Thymus (tissue), 11 donors: ENCODE data around the gene RINL. TPM values are rescaled to one million over a fixed set of nuclear protein-coding genes. Genes with fewer than 3 reads are reported as not detected.
A peak's percentile ranks its signal among the peaks of the same experiment; 100 is the strongest.
"Not testable (repeated sequence)": the region's sequence is repeated elsewhere in the genome, so short reads cannot be mapped to it uniquely, and the experiment has no call there.

Experiments
- DNase-seq, 9 donors: peaks; one replicate each; pipeline ENCODE4 v3.0.0-alpha.2; 2013; ENCODE audit warnings: low spot score in 9 of 9, low read depth in 6 of 9, missing footprints in 1 of 9
- H3K27ac ChIP-seq, 2 donors: one replicate each; pipeline ENCODE4 v1.5.1; 2013; ENCODE audit warnings: control low read depth in 1 of 2, low read depth in 1 of 2, low read length in 1 of 2, mild to moderate bottlenecking in 1 of 2, moderate library complexity in 1 of 2
- H3K27me3 ChIP-seq, 2 donors: one replicate each; pipeline ENCODE4 v1.5.1; 2013; ENCODE audit warnings: low read length in 1 of 2; ENCODE audit not compliant: control insufficient read depth in 2 of 2, insufficient read depth in 1 of 2
- H3K36me3 ChIP-seq, 2 donors: one replicate each; pipeline ENCODE4 v1.5.1; 2013; ENCODE audit warnings: low read length in 1 of 2, mild to moderate bottlenecking in 1 of 2, moderate library complexity in 1 of 2; ENCODE audit not compliant: control insufficient read depth in 2 of 2, insufficient read depth in 2 of 2
- H3K4me1 ChIP-seq, 2 donors: one replicate each; pipeline ENCODE4 v1.5.1; 2013; ENCODE audit warnings: low read length in 2 of 2; ENCODE audit not compliant: control insufficient read depth in 2 of 2, insufficient read depth in 2 of 2
- H3K4me3 ChIP-seq, 2 donors: one replicate each; pipeline ENCODE4 v1.5.1; 2013; ENCODE audit warnings: low read length in 2 of 2, control low read depth in 1 of 2, mild to moderate bottlenecking in 1 of 2
- H3K9me3 ChIP-seq, 2 donors: one replicate each; pipeline ENCODE4 v1.5.1; 2013; ENCODE audit warnings: low read length in 1 of 2, mild to moderate bottlenecking in 1 of 2; ENCODE audit not compliant: control insufficient read depth in 2 of 2, insufficient read depth in 1 of 2
- WGBS: extraction: QIAGEN DNeasy Blood & Tissue Kit; methylation state at CpG from one replicate; pipeline ENCODE4 v1.1.7; 2013; 5-methylcytosine and 5-hydroxymethylcytosine counted together
- polyA plus RNA-seq: library from polyadenylated mRNA; stranded (reverse); fragments of 200-250 nt; gene quantifications from one replicate; pipeline ENCODE4 v1.2.3, GENCODE V29; 2013
- total RNA-seq: library from RNA; stranded (reverse); fragments of 120-200 nt; gene quantifications from one replicate; pipeline ENCODE4 v1.2.4, GENCODE V29; 2013
- donor health status: healthy.

Gene RINL
- total and polyA plus RNA-seq, 2 donors = 26.9 to 38.2 TPM

DNA sequence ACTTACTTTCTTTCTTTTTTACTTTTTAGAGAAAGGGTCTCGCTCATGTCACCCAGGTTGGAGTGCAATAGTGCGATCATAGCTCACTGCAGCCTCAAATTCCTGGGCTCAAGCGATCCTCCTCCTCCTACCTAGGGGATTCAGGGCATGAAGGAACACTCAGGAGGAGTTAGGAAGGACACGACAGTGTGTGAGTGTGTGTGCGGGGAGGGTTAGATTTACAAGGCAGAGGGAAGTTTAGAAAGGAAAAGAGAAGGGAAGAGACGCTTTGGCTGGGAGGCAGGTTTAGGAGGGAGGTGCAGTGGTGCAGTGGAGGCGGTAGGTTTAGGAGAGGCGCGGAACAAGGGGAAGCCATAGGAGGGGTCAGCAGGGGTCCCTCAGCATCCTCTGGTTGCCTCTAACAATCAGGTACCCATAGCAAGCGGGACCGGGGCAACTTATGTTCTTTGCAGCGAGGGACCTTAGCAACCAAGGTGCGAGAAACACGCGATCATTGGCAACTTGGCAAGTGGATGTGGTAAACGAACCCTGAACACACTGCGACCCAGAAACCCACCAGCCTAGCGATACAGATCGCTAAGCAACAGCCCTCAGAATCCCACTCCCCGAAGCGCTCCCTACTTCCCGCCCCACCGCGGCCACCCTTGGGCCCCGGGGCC is 20.8 kb upstream of the RINL start:
- H3K27me3 ChIP-seq = no peaks in the 10 kb centered on the region
- 14% methylated on average over 25 of the region's 25 CpGs for WGBS
- no peak for DNase-seq
- peak overlapping the region; percentile 70 for H3K27ac ChIP-seq
- peaks cover 6 to 33% of the 10 kb centered on the region in 2 donors for H3K4me1 ChIP-seq
- peaks cover 0 to 5% of the 10 kb centered on the region in 2 donors for H3K9me3 ChIP-seq
- H3K36me3 ChIP-seq = no peaks in the 10 kb centered on the region
- H3K4me3 ChIP-seq = peak overlapping the region; percentile 84

- Histone ChIP-seq H3K4me1 (peaks cover 6 to 27% of the 10 kb centered on the region in 2 donors), H3K27ac (no peak overlapping the region)
Observed at GRCh38 chr19:38894968-38895367, 16.9 kb upstream of the RINL start.

GRCh38 chr19:38893341-38893771 is 15.3 kb upstream of the RINL start:
- H3K36me3 ChIP-seq = peaks cover 18 to 27% of the 10 kb centered on the region in 2 donors
- no peaks in the 10 kb centered on the region for H3K27me3 ChIP-seq
- H3K4me3 ChIP-seq = no peak overlapping the region
- peak overlapping the region in 1 of 2 donors; percentile 55 for H3K27ac ChIP-seq
- peaks cover 3 to 18% of the 10 kb centered on the region in 2 donors for H3K4me1 ChIP-seq
- H3K9me3 ChIP-seq = no peaks in the 10 kb centered on the region
- DNase-seq = no peak
- WGBS = 92% methylated on average over 14 of the region's 14 CpGs

More at GRCh38 chr19:38894968-38895367, 16.9 kb upstream of the RINL start:
- Histone ChIP-seq H3K27me3 (no peaks in the 10 kb centered on the region), H3K9me3 (no peaks in the 10 kb centered on the region), H3K4me3 (no peak overlapping the region), H3K36me3 (peaks cover 4 to 12% of the 10 kb centered on the region in 2 donors)
- no peak for DNase-seq
- 48% methylated on average over 9 of the region's 9 CpGs for WGBS

DNA sequence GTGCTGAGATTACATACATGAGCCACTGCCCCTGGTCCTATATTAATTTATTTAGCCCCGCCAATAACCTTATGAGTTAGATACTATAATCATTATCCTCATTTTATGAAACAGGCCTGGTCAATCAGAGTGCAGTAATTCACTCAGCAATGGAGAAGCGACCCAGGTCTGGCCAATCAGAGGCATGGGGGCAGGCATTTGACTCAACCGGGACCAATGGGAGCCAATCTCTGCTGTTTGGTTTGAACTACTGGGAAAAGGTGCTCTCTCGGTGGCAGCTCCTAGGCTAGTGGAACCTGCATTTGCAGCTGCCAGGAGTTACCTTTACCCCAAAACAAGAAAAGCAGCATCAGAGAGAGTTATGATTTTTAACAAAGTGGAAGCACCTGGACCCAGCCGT is 14.8 kb upstream of the RINL start:
- WGBS = 86% methylated on average over 5 of the region's 5 CpGs
- Histone ChIP-seq H3K36me3 (peaks cover 20 to 31% of the 10 kb centered on the region in 2 donors), H3K27ac (peak overlapping the region in 1 of 2 donors; percentile 55)

DNA sequence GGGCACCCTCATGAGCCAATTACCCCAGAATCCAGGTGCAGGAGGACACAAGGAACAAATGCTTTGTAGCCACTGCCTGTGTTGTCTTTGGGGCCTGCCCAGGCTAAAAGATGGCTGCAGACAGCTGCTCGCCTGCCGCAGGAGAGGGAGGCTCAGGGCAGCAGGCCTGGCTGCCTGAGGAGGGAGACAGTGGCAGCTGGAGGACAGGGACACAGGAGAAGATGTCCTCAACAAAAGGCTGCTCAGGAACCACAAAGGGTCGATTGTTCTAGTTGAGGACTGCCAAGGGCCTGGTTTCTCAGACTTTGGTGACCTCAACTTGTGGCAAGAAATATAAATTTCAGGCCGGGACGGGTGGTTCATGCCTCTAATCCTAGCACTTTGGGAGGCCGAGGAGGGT is 13.7 kb upstream of the RINL start:
- H3K9me3 ChIP-seq = no peaks in the 10 kb centered on the region
- DNase-seq = no peak
- WGBS = 95% methylated on average over 6 of the region's 6 CpGs
- no peaks in the 10 kb centered on the region for H3K27me3 ChIP-seq
- no peak overlapping the region for H3K4me3 ChIP-seq
- no peak overlapping the region for H3K27ac ChIP-seq
- H3K36me3 ChIP-seq = peaks cover 20 to 31% of the 10 kb centered on the region in 2 donors
- H3K4me1 ChIP-seq = peaks cover 0 to 9% of the 10 kb centered on the region in 2 donors

More for the DNA sequence above, 14.8 kb upstream of the RINL start:
- no peak for DNase-seq
- peaks cover 0 to 14% of the 10 kb centered on the region in 2 donors for H3K4me1 ChIP-seq
- H3K9me3 ChIP-seq = no peaks in the 10 kb centered on the region
- no peaks in the 10 kb centered on the region for H3K27me3 ChIP-seq
- H3K4me3 ChIP-seq = no peak overlapping the region

DNA sequence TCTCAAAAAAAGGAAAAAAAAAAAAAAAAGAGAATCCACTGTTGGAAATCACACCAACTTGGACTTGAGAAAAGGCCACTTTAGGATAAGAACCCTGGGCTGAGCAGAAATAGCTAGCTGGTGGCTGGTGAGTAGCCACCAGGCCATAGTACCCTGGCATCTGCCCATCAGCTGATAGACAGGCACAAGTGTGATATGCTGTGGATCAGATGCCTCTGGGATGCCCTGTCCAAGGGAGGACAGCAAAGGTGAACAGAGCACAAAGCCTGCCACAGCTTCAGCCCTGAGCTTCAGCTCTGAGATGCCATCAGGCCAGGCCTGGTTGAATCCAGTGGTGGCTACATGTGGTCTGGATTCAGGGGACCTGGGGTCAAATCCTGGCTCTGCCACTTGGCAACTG is 12.6 kb upstream of the RINL start:
- Histone ChIP-seq H3K9me3 (no peaks in the 10 kb centered on the region), H3K36me3 (peaks cover 20 to 31% of the 10 kb centered on the region in 2 donors), H3K27me3 (no peaks in the 10 kb centered on the region), H3K4me3 (no peak overlapping the region), H3K4me1 (peaks cover 0 to 9% of the 10 kb centered on the region in 2 donors), H3K27ac (no peak overlapping the region)
- no peak for DNase-seq

- Histone ChIP-seq H3K27me3 (no peaks in the 10 kb centered on the region), H3K4me3 (no peak overlapping the region), H3K27ac (no peak overlapping the region), H3K4me1 (peaks cover 0 to 4% of the 10 kb centered on the region in 2 donors), H3K9me3 (no peaks in the 10 kb centered on the region), H3K36me3 (peaks cover 20 to 31% of the 10 kb centered on the region in 2 donors)
- WGBS = 98% methylated on average over 8 of the region's 8 CpGs
- no peak for DNase-seq
Observed at GRCh38 chr19:38889803-38890202, 11.7 kb upstream of the RINL start.

GRCh38 chr19:38888876-38889275 is 10.8 kb upstream of the RINL start:
- peaks cover 20 to 31% of the 10 kb centered on the region in 2 donors for H3K36me3 ChIP-seq
- no peak for DNase-seq
- 99% methylated on average over 17 of the region's 17 CpGs for WGBS

GRCh38 chr19:38884691-38885090 is 6.6 kb upstream of the RINL start:
- DNase-seq, H3K9me3 ChIP-seq, H3K4me3 ChIP-seq, H3K4me1 ChIP-seq, H3K27me3 ChIP-seq, H3K27ac ChIP-seq: not testable (repeated sequence)
- H3K36me3 ChIP-seq = peaks cover 15 to 32% of the 10 kb centered on the region in 2 donors
- 98% methylated on average over 3 of the region's 3 CpGs for WGBS

More at GRCh38 chr19:38888876-38889275, 10.8 kb upstream of the RINL start:
- Histone ChIP-seq H3K27me3 (no peaks in the 10 kb centered on the region), H3K9me3 (no peaks in the 10 kb centered on the region), H3K4me3 (no peak overlapping the region), H3K4me1 (no peaks in the 10 kb centered on the region), H3K27ac (no peak overlapping the region)
